Erythroblast (primary cell): ENCODE results near the gene SYT5.

ENCODE experiments used
- GATA1 ChIP-seq: IDR thresholded peaks from 2 replicates; pipeline ENCODE4 v1.6.1; 2011; ENCODE audit warnings: low read depth, mild to moderate bottlenecking, control low read depth, low read length, moderate library complexity
- POLR2A ChIP-seq: IDR thresholded peaks from 2 replicates; pipeline ENCODE4 v1.6.1; 2011; ENCODE audit warnings: mild to moderate bottlenecking, low read length

DNA sequence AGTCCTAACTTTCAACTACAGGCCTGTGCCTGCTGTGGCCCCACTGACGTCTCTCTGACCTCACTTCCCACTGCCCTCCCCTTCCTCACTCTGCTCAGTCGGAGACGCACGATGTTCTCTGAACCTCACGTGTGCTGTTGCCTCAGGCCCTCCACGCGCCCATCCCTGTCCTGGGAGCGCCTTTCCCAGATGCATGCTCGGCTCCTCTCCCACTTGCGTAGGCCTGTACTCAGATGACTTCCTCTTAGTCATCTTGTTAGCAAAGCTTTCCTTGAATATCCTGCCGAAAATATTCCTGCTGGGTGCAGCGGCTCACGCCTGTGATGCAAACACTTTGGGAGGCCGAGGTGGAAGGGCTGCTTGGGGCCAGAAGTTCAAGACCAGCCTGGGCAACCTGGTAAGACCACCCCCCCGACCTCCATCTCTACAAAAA is 9.3 kb upstream of the SYT5 start:
- TF ChIP-seq POLR2A, result no peak
- TF ChIP-seq GATA1, result no peak
